Upper lobe of right lung (tissue), 1 donor: Measurements from ENCODE around the gene PARVA. TPM values are rescaled to one million over a fixed set of nuclear protein-coding genes. Genes with fewer than 3 reads are reported as not detected.

Source experiments
- ATAC-seq: fragments of 200-7000 bp; cut with Tn5 transposase; one replicate; pipeline ENCODE4 v1.9.1; 2020; ENCODE audit warnings: mild to moderate bottlenecking, moderate library complexity
- DNase-seq: peaks from one replicate; pipeline ENCODE4 v3.0.0-alpha.2; 2020
- H3K27ac ChIP-seq: fragments of 200-600 bp; one replicate; pipeline ENCODE4 v1.8.0; 2022
- H3K27me3 ChIP-seq: fragments of 200-600 bp; one replicate; pipeline ENCODE4 v1.8.0; 2022; ENCODE audit warnings: mild to moderate bottlenecking
- H3K36me3 ChIP-seq: fragments of 200-600 bp; one replicate; pipeline ENCODE4 v1.8.0; 2022
- H3K4me1 ChIP-seq: fragments of 200-600 bp; one replicate; pipeline ENCODE4 v1.8.0; 2022
- H3K4me3 ChIP-seq: fragments of 200-600 bp; one replicate; pipeline ENCODE4 v1.8.0; 2022; ENCODE audit warnings: mild to moderate bottlenecking
- H3K9me3 ChIP-seq: fragments of 200-600 bp; one replicate; pipeline ENCODE4 v1.8.0; 2022
- CTCF ChIP-seq: fragments of 200-600 bp; IDR thresholded peaks from one replicate; pipeline ENCODE4 v1.8.0; 2022; ENCODE audit warnings: antibody characterized with exemption
- intact Hi-C: fragments of 100-400 bp; cut with DNase I; formaldehyde crosslinking; loops from one replicate; pipeline ENCODE4 v1.11.0; 2022
- total RNA-seq: library from RNA; stranded (reverse); fragmentation: NEBNext Ultra II Directional; extraction: Animal tissue kit (Norgen Biotek cat#: 25700); gene quantifications from one replicate; pipeline ENCODE4 v1.2.1, GENCODE V29; 2021
- donor health status: DM: no; HTN: yes; CAD: no; lungs with severe emphysema.

Gene PARVA
- total RNA-seq, 1 donor from 2014 or later: 84.0 TPM

GRCh38 chr11:12448131-12448939 lies 71.0 kb downstream of the PARVA start:
- ATAC-seq: no peak
- no peak for TF ChIP-seq CTCF
- H3K27ac ChIP-seq: no peak overlapping the region

GRCh38 chr11:12449961-12450715 lies 72.8 kb downstream of the PARVA start:
- no peak for ATAC-seq
- no peaks in the 10 kb centered on the region for H3K36me3 ChIP-seq
- H3K27me3 ChIP-seq: no peaks in the 10 kb centered on the region
- no peak for DNase-seq
- intact Hi-C loops: no loop called here
- H3K4me1 ChIP-seq: no peaks in the 10 kb centered on the region
- H3K9me3 ChIP-seq: no peaks in the 10 kb centered on the region
- no peak overlapping the region for H3K27ac ChIP-seq
- no peak for TF ChIP-seq CTCF
- H3K4me3 ChIP-seq: no peak overlapping the region

More at GRCh38 chr11:12448131-12448939, 71.0 kb downstream of the PARVA start:
- DNase-seq: no peak
- Histone ChIP-seq H3K36me3 (no peaks in the 10 kb centered on the region), H3K9me3 (no peaks in the 10 kb centered on the region), H3K4me1 (no peaks in the 10 kb centered on the region), H3K4me3 (no peak overlapping the region), H3K27me3 (no peaks in the 10 kb centered on the region)
- intact Hi-C loops: no loop called here

- Histone ChIP-seq H3K4me1 (peaks cover 8% of the 10 kb centered on the region), H3K9me3 (no peaks in the 10 kb centered on the region), H3K4me3 (no peak overlapping the region), H3K27ac (no peak overlapping the region), H3K36me3 (no peaks in the 10 kb centered on the region), H3K27me3 (no peaks in the 10 kb centered on the region)
- no peak for DNase-seq
- no peak for ATAC-seq
- intact Hi-C loops: no loop called here
- TF ChIP-seq CTCF: no peak
Observed at GRCh38 chr11:12451179-12451814, 73.9 kb downstream of the PARVA start.

- intact Hi-C loops: no loop called here
- peaks cover 9% of the 10 kb centered on the region for H3K4me1 ChIP-seq
- H3K27me3 ChIP-seq: no peaks in the 10 kb centered on the region
- DNase-seq (no peak), ATAC-seq (no peak)
- H3K9me3 ChIP-seq: no peaks in the 10 kb centered on the region
- no peak for TF ChIP-seq CTCF
- H3K4me3 ChIP-seq: no peak overlapping the region
- H3K27ac ChIP-seq: no peak overlapping the region
- no peaks in the 10 kb centered on the region for H3K36me3 ChIP-seq
Observed at GRCh38 chr11:12453243-12453642, 75.9 kb downstream of the PARVA start.

- no peak for ATAC-seq
- H3K4me1 ChIP-seq: peaks cover 9% of the 10 kb centered on the region
- DNase-seq: no peak
- no peaks in the 10 kb centered on the region for H3K36me3 ChIP-seq
- H3K4me3 ChIP-seq: no peak overlapping the region
- H3K9me3 ChIP-seq: no peaks in the 10 kb centered on the region
- intact Hi-C loops: no loop called here
- H3K27me3 ChIP-seq: no peaks in the 10 kb centered on the region
- no peak overlapping the region for H3K27ac ChIP-seq
- no peak for TF ChIP-seq CTCF
Observed at GRCh38 chr11:12454782-12455181, 77.4 kb downstream of the PARVA start.
